ENCODE results near the gene TIMM22.
"Not testable (repeated sequence)": the region's sequence is repeated elsewhere in the genome, so short reads cannot be mapped to it uniquely, and the experiment has no call there.

The TIMM22 gene

DNA sequence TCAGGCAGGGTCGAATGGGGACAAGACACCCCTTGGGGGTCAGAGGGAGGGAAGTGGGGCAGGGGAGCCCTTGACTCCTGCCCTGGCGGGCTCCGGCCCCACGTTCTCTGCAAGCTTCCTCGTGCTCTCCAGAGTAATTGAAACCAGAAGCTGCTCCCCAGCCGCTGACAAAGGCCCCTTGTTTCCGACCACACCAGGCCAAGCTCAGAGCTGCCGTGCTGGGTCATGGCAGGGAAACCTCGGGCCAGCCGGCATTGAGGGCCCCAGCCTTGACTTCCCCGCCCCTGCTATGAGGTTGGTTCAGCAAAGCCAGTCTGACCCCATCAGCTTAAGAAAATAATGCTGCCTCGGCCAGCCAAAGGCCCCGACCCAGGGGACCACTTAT lies 43.3 kb downstream of the TIMM22 start:
- peak in 1 of 2 experiments; percentile 49 for DNase-seq (ENCODE audit: low read depth in 1 of 2, low spot score in 1 of 2)
- TF ChIP-seq GABPA (IDR thresholded peaks at IDR 0.05; ENCODE audit: low read depth) = no peak
- H3K27me3 ChIP-seq (ENCODE audit: insufficient read depth, poor library complexity, severe bottlenecking) = no peaks in the 10 kb centered on the region
- H3K4me3 ChIP-seq (replicated peaks; ENCODE audit: insufficient read depth, low read length) = no peak overlapping the region
- peak overlapping the region; percentile 88 for H3K27ac ChIP-seq (replicated peaks)

DNA sequence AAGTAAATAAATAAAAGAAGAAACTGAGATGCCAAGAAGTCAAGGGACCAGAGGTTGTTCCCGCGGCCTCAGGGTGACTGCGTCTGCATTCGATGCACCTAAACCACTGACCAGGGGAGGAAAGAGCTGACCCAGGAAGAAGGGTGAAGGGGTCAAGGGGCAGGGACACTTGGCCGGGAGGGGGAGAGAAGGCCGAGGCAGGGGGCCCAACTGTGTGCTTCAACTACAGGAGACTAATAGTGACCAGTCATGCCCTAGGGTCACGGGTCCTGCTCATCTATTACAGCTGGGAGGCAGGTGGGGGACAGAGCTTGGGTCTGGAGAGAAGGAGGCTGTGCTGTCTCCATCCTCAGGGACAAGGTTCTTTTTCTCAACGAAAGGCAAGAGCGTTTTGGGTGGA lies 44.8 kb downstream of the TIMM22 start:
- DNase-seq (ENCODE audit: low read depth in 1 of 2, low spot score in 1 of 2) = no peak
- Histone ChIP-seq H3K27ac (replicated peaks) (no peak overlapping the region), H3K27me3 (ENCODE audit: insufficient read depth, poor library complexity, severe bottlenecking) (no peaks in the 10 kb centered on the region), H3K4me3 (replicated peaks; ENCODE audit: insufficient read depth, low read length) (no peak overlapping the region)
- TF ChIP-seq, protein P1, sequence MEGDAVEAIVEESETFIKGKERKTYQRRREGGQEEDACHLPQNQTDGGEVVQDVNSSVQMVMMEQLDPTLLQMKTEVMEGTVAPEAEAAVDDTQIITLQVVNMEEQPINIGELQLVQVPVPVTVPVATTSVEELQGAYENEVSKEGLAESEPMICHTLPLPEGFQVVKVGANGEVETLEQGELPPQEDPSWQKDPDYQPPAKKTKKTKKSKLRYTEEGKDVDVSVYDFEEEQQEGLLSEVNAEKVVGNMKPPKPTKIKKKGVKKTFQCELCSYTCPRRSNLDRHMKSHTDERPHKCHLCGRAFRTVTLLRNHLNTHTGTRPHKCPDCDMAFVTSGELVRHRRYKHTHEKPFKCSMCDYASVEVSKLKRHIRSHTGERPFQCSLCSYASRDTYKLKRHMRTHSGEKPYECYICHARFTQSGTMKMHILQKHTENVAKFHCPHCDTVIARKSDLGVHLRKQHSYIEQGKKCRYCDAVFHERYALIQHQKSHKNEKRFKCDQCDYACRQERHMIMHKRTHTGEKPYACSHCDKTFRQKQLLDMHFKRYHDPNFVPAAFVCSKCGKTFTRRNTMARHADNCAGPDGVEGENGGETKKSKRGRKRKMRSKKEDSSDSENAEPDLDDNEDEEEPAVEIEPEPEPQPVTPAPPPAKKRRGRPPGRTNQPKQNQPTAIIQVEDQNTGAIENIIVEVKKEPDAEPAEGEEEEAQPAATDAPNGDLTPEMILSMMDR (IDR thresholded peaks at IDR 0.05; ENCODE audit: insufficient read depth, low read length) = no peak
- TF ChIP-seq, protein P2, sequence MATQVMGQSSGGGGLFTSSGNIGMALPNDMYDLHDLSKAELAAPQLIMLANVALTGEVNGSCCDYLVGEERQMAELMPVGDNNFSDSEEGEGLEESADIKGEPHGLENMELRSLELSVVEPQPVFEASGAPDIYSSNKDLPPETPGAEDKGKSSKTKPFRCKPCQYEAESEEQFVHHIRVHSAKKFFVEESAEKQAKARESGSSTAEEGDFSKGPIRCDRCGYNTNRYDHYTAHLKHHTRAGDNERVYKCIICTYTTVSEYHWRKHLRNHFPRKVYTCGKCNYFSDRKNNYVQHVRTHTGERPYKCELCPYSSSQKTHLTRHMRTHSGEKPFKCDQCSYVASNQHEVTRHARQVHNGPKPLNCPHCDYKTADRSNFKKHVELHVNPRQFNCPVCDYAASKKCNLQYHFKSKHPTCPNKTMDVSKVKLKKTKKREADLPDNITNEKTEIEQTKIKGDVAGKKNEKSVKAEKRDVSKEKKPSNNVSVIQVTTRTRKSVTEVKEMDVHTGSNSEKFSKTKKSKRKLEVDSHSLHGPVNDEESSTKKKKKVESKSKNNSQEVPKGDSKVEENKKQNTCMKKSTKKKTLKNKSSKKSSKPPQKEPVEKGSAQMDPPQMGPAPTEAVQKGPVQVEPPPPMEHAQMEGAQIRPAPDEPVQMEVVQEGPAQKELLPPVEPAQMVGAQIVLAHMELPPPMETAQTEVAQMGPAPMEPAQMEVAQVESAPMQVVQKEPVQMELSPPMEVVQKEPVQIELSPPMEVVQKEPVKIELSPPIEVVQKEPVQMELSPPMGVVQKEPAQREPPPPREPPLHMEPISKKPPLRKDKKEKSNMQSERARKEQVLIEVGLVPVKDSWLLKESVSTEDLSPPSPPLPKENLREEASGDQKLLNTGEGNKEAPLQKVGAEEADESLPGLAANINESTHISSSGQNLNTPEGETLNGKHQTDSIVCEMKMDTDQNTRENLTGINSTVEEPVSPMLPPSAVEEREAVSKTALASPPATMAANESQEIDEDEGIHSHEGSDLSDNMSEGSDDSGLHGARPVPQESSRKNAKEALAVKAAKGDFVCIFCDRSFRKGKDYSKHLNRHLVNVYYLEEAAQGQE (IDR thresholded peaks at IDR 0.05; ENCODE audit: insufficient replicate concordance, low read depth) = no peak
- TF ChIP-seq SPI1 (IDR thresholded peaks at IDR 0.05; ENCODE audit: borderline replicate concordance, low read depth) (no peak), POLR2AphosphoS5 (IDR thresholded peaks at IDR 0.05; ENCODE audit: low read depth) (no peak), GABPA (IDR thresholded peaks at IDR 0.05; ENCODE audit: low read depth) (no peak)

DNA sequence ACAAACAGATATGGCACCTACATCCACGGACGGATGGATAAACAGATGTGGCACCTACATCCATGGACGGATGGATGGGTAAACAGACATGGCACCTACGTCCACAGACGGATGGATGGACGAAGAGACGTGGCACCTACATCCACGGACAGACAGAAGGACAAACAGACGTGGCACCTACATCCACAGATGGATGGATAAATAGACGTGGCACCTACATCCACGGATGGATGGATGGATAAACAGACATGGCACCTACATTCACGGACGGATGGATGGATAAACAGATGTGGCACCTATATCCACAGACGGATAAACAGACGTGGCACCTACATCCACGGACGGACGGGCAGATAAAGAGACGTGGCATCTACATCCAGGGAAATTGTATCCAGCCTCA lies 45.6 kb downstream of the TIMM22 start:
- no peak overlapping the region for H3K27ac ChIP-seq (replicated peaks)
- no peak for DNase-seq (ENCODE audit: low read depth in 1 of 2, low spot score in 1 of 2)
- TF ChIP-seq, protein P2 (IDR thresholded peaks at IDR 0.05; ENCODE audit: insufficient replicate concordance, low read depth) = no peak
- TF ChIP-seq SPI1 (IDR thresholded peaks at IDR 0.05; ENCODE audit: borderline replicate concordance, low read depth) = no peak
- no peak overlapping the region for H3K4me3 ChIP-seq (replicated peaks; ENCODE audit: insufficient read depth, low read length)
- H3K27me3 ChIP-seq (ENCODE audit: insufficient read depth, poor library complexity, severe bottlenecking) = no peaks in the 10 kb centered on the region

DNA sequence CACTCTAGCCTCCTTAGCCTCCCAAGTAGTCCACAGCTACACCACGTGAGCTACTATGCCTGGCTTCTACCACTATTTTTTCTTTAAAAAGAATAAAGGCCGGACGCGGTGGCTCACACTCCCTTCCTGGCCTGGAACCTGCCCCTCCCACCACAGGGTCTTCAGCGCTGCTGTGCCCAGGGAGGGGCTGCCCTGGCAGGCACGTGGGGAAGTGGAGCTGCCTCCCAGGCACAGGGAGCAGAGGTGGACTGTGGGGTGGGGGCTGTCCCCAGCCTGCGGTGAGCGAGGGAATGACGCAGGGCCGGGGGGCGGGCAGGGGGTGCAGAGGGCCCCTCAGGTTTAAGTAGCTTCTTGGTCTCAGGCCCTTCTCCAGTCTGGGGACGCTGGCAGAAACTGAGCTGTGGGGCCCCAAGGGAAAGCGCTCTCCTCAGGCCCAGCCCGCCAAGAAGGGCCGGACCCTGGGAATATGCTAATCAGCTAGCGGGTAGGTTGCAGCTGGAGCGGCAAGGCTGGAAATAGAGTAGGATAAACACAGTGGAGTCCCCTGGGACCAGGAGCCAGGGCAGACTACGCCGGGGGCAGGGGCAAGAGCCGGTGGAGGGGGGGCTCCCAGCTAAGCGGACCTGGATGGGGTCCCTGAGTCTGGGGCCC lies 46.8 kb downstream of the TIMM22 start:
- DNase-seq (ENCODE audit: low read depth in 1 of 2, low spot score in 1 of 2) = no peak

DNA sequence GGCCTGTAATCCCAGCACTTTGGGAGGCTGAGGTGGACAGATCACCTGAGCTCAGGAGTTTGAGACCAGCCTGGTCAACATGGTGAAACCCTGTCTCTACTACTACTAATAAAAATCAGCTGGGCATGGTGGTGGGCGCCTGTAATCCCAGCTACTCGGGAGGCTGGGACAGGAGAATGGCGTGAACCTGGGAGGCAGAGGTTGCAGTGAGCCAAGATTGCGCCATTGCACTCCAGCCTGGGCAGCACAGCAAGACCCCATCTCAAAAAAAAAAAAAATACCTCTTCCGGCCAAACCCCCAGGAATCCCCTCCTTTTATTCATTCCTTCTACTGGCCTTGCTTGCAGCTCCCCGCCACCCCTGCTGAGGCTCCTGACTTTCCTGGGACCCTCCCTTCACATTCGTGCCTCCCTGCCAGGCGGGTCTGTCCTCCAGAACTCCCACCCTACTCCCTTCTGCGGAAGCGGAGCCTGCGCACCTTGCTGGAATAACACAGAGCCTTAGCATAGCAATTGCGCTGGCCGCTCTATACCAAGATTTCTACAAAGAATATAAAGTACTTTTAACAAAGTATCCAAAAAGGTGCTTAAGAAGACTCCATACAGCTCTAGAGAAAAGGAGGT lies 47.6 kb downstream of the TIMM22 start:
- not testable (repeated sequence) for H3K4me3 ChIP-seq (replicated peaks; ENCODE audit: insufficient read depth, low read length); H3K27ac ChIP-seq (replicated peaks); DNase-seq (ENCODE audit: low read depth in 1 of 2, low spot score in 1 of 2); H3K27me3 ChIP-seq (ENCODE audit: insufficient read depth, poor library complexity, severe bottlenecking)

More for the DNA sequence above, 46.8 kb downstream of the TIMM22 start:
- H3K4me3 ChIP-seq (replicated peaks; ENCODE audit: insufficient read depth, low read length) = no peak overlapping the region
- TF ChIP-seq, protein P1 (IDR thresholded peaks at IDR 0.05; ENCODE audit: insufficient read depth, low read length) = no peak
- TF ChIP-seq SPI1 (IDR thresholded peaks at IDR 0.05; ENCODE audit: borderline replicate concordance, low read depth) = no peak
- TF ChIP-seq GABPA (IDR thresholded peaks at IDR 0.05; ENCODE audit: low read depth) = no peak
- no peak for TF ChIP-seq POLR2AphosphoS5 (IDR thresholded peaks at IDR 0.05; ENCODE audit: low read depth)
- TF ChIP-seq, protein P2 (IDR thresholded peaks at IDR 0.05; ENCODE audit: insufficient replicate concordance, low read depth) = no peak
- no peak overlapping the region for H3K27ac ChIP-seq (replicated peaks)
- no peaks in the 10 kb centered on the region for H3K27me3 ChIP-seq (ENCODE audit: insufficient read depth, poor library complexity, severe bottlenecking)

Data from HL-60 (cell line).